H54 (cell line): Measurements from ENCODE around the gene GARNL3.

ENCODE experiments used
- DNase-seq: peaks from one replicate; pipeline ENCODE4 v3.0.0; 2011; ENCODE audit warnings: low spot score, mixed read lengths; ENCODE audit not compliant: insufficient read length
- FAIRE-seq: peaks from 3 replicates; lab custom pipeline; 2011; peaks lifted over from hg19 to GRCh38; lab: Jason Lieb, UNC
- POLR2A ChIP-seq: IDR thresholded peaks from 2 replicates; pipeline ENCODE4 v1.6.1; 2011; ENCODE audit warnings: low read depth, mild to moderate bottlenecking, low read length

The GARNL3 gene

GRCh38 chr9:127390563-127390962 lies 126.0 kb downstream of the GARNL3 start:
- no peak for DNase-seq
- no peak for FAIRE-seq
- TF ChIP-seq POLR2A = no peak

DNA sequence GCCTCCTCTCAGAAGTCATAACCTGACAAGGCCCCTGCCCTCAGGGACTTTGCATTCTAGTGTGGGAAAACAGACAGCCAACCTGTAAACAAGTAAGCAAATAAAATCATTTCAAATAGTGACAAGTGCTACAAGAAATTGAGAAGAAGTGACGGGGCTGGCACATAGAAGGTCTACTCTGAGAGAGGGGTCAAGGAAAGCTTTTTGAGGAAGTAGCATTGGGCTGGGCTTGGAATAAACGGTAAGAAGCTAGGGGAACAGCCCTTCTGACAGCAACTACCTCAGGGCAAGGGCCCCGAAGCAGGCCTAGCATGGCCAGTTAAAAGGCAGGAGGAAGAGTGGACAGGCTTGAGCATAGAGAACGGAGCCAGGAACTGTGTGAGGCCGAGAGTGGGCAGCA lies 127.6 kb downstream of the GARNL3 start:
- FAIRE-seq = no peak
- no peak for DNase-seq
- no peak for TF ChIP-seq POLR2A

- no peak for DNase-seq
- no peak for FAIRE-seq
- no peak for TF ChIP-seq POLR2A
Observed at GRCh38 chr9:127392976-127393375, 128.4 kb downstream of the GARNL3 start.

GRCh38 chr9:127393645-127394044 lies 129.1 kb downstream of the GARNL3 start:
- no peak for TF ChIP-seq POLR2A
- FAIRE-seq (no peak), DNase-seq (no peak)

GRCh38 chr9:127395497-127396252 lies 131.1 kb downstream of the GARNL3 start:
- TF ChIP-seq POLR2A = no peak
- FAIRE-seq (peak; percentile 33), DNase-seq (no peak)

DNA sequence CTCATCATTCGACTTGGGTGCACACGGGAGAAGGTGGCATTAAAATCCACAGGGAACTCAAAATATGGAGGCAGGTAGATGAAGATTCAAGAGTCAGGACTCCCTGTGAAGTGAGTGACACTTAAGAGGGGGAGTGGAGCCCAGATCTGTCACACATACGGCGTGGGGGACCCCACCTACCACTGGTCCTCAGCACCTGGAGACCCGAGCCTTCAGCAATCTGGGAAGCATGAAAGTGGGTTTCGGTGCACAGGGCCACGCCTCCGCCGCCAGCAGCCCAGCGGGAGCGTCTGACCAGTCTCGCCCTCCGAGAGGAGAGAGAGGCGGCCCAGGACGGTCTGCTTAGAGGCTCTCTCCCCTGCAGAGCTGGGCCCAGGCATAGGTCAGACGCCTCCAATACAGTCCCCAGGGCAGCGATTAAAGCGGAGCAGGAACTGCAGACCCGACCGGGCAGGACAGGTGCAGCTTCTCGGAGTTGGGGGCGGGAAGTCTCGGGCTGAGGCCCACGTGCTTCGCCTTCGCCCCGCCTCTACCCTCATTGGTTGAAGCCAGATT lies 131.8 kb downstream of the GARNL3 start:
- TF ChIP-seq POLR2A = no peak
- FAIRE-seq = no peak
- no peak for DNase-seq

DNA sequence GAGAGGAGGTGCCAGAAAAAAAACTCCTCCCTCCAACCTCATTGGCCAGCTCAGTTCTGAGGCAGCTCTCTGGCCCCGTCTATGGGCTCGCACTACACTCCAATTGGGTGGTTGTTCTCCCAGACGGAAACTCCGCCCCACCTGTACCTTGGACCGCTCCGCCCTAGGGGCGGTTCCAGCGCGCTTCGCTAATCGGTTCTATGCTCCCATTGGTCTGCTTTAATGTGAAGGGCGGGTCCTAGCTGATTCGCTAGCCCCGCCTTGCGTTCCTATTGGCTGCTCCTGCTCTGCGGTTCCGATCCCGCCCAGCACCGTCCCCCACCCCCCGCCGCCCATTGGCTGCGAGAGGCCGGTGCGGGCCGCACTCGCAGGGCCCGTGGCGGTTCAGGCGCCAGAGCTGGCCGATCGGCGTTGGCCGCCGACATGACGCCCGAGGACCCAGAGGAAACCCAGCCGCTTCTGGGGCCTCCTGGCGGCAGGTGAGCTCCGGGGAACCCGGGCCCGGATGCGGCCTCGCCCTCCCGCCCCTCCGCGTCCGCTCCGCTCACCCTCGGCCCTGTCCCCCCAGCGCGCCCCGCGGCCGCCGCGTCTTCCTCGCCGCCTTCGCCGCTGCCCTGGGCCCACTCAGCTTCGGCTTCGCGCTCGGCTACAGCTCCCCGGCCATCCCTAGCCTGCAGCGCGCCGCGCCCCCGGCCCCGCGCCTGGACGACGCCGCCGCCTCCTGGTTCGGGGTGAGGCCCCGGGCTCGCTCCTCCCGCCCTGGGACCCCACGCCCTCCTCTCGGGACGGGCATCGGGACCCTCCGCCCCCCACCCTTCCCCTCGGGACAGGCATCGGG lies 132.5 kb downstream of the GARNL3 start, which contains the start of gene SLC2A8:
Gene SLC2A8 (plus strand): TSS at position 362 of the 838 bp plus-strand sequence. CDS start 62 bp downstream, at position 424.
- DNase-seq (peak; percentile 91), FAIRE-seq (peak; percentile 89)
- peak; percentile 44 for TF ChIP-seq POLR2A

DNA sequence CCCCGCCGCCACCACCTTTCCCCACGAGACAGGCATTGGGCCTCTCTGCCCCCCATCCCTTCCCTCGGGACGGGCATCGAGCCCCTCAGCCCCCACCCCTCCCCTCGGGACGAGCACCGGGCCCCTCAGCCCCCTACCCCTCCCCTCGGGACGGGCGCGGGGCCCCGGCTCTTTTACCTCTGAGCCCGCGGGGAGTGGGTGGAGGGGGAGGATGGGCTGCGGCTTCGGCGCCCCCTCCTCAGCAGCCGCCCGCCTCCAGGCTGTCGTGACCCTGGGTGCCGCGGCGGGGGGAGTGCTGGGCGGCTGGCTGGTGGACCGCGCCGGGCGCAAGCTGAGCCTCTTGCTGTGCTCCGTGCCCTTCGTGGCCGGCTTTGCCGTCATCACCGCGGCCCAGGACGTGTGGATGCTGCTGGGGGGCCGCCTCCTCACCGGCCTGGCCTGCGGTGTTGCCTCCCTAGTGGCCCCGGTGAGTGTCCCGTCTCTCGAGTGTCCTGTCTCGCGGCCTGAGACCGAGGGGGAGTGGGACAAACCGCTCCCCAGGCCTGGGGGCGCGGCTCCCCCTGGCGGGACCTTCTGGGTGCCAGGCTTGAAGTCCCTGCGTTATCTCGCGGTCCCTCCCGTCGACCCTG lies 133.2 kb downstream of the GARNL3 start:
- no peak for TF ChIP-seq POLR2A
- DNase-seq (no peak), FAIRE-seq (no peak)

GRCh38 chr9:127398275-127398647 lies 133.7 kb downstream of the GARNL3 start:
- FAIRE-seq = no peak
- TF ChIP-seq POLR2A = no peak
- DNase-seq = no peak

DNA sequence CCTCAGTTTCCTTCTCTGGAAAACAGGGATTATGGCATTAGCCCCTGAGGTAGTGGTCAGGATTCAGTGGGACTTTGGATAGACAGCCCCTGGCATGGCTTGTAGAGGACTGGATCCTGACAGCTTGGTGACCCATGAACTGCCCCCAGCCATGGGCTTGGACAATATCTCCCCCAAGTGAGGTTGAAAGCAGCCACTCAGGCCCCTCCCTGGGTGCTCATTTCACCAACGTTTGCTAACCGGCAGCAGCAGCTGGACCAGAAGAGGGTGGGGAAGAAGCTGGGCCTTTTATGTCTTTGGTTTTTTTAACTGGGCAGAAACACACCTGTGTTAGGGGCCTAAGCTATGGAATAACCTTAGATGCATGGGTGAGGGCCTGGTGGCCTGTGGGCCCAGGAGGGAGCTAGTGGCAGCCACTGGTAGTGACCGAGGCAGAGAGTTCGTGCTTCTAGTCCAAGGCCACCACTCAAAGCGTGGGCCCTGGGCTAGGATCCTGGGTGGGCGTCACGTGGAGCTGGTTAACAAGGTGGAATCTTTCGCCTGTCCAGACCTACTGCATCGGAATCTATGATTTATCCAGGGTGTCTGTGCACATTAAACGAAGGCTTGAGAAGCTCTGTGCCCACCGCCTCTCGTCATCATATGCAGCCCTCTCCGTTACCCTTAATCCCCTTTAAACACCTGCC lies 134.3 kb downstream of the GARNL3 start:
- no peak for TF ChIP-seq POLR2A
- FAIRE-seq = no peak
- no peak for DNase-seq

DNA sequence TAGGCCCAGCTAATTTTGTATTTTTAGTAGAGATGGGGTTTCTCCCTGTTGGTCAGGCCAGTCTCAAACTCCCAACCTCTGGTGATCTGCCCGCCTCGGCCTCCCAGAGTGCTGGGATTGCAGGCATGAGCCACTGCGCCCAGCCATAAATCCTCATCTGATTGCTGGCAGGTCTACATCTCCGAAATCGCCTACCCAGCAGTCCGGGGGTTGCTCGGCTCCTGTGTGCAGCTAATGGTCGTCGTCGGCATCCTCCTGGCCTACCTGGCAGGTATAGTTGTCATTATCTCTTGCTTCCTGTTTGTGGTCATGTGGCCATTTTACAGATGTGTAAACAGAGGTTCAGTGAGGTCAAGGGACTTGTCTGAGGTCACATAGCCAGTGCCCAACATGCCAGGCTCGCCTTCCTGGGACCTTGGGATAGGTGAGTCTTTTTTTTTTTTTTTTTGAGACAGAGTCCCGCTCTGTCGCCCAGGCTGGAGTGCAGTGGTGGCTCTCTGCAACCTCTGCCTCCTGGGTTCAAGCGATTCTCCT lies 135.2 kb downstream of the GARNL3 start:
- no peak for TF ChIP-seq POLR2A
- no peak for DNase-seq
- FAIRE-seq = no peak

DNA sequence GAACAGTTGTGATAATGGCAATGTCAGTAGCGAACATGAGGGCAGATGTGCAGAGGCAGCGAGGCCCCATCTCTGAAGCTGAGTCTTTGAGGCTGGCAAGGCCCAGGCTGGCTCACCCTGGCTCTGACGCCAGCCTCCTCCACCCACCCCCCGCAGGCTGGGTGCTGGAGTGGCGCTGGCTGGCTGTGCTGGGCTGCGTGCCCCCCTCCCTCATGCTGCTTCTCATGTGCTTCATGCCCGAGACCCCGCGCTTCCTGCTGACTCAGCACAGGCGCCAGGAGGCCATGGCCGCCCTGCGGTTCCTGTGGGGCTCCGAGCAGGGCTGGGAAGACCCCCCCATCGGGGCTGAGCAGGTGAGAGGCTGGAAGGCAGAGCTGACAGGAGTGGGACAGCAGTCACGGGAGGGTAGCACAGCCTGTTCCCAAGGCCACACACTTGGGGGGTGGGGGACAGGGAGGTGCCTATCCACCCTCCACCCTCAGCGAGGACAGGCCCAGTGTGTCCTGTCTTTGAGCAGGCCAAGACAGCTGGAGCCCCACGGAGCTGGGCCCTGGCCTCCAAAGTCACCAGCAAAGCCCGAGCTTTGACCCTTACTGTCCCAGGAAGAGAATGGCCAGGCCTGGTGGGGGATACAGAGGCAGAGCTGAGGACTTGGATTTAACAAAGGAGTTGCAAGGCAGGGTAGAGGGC lies 138.0 kb downstream of the GARNL3 start:
- DNase-seq (no peak), FAIRE-seq (no peak)
- no peak for TF ChIP-seq POLR2A
